SU-DHL-6 (cell line): ENCODE data around the gene ATP11A.
"Not testable (repeated sequence)": the region's sequence is repeated elsewhere in the genome, so short reads cannot be mapped to it uniquely, and the experiment has no call there.

Source experiments
- H2AFZ ChIP-seq: fragments of 200-600 bp; sonication (generic); 2 replicates; pipeline ENCODE4 v1.6.1; 2014; ENCODE audit warnings: low read depth, mild to moderate bottlenecking, moderate library complexity, mixed read lengths, antibody characterized with exemption, low read length; ENCODE audit not compliant: severe bottlenecking
- H3F3A ChIP-seq: fragments of 200-600 bp; shearing (Covaris generic); 2 replicates; pipeline ENCODE4 v1.6.0; 2016; ENCODE audit warnings: antibody characterized with exemption, mild to moderate bottlenecking; ENCODE audit not compliant: insufficient read depth
- H3K27ac ChIP-seq: fragments of 200-600 bp; sonication (generic); 2 replicates; pipeline ENCODE4 v1.5.1; 2016; ENCODE audit warnings: low read depth, mild to moderate bottlenecking, low read length, moderate library complexity, mixed read lengths
- H3K27me3 ChIP-seq: fragments of 200-600 bp; sonication (generic), shearing (Covaris generic); 2 replicates; pipeline ENCODE4 v1.6.0; 2014; ENCODE audit warnings: mild to moderate bottlenecking, low read length
- H3K36me3 ChIP-seq: fragments of 200-600 bp; sonication (generic); 2 replicates; pipeline ENCODE4 v1.6.1; 2014; ENCODE audit warnings: mild to moderate bottlenecking, low read length, mixed read lengths
- H3K4me2 ChIP-seq: fragments of 300-600, 200-600 bp; shearing (Covaris generic), sonication (generic); 2 replicates; pipeline ENCODE4 v1.6.0; 2014; ENCODE audit warnings: low read length, low read depth, mild to moderate bottlenecking; ENCODE audit not compliant: poor library complexity, severe bottlenecking
- H3K4me3 ChIP-seq: fragments of 200-600 bp; sonication (generic); 2 replicates; pipeline ENCODE4 v1.5.1; 2014; ENCODE audit warnings: antibody characterized with exemption, low read length, mild to moderate bottlenecking, mixed read lengths; ENCODE audit not compliant: insufficient read depth, poor library complexity, severe bottlenecking
- H3K79me2 ChIP-seq: fragments of 200-600 bp; sonication (generic); 2 replicates; pipeline ENCODE4 v1.6.1; 2014; ENCODE audit warnings: mild to moderate bottlenecking, low read length, moderate library complexity; ENCODE audit not compliant: insufficient read depth
- H3K9ac ChIP-seq: fragments of 200-600 bp; sonication (generic); 2 replicates; pipeline ENCODE4 v1.7.0; 2014; ENCODE audit warnings: mild to moderate bottlenecking, low read length
- H3K9me2 ChIP-seq: fragments of 200-600 bp; sonication (generic); replicated peaks from 2 replicates; pipeline ENCODE4 v1.6.1; 2014; ENCODE audit warnings: low read length; ENCODE audit not compliant: insufficient read depth
- H3K9me3 ChIP-seq: fragments of 200-600 bp; sonication (generic); 2 replicates; pipeline ENCODE4 v1.6.1; 2014; ENCODE audit warnings: low read length, mixed read lengths; ENCODE audit not compliant: insufficient read depth
- H4K20me1 ChIP-seq: fragments of 200-600 bp; sonication (generic); 2 replicates; pipeline ENCODE4 v1.6.1; 2014; ENCODE audit warnings: low read depth, mild to moderate bottlenecking, antibody characterized with exemption, low read length, moderate library complexity, mixed read lengths
- CTCF ChIP-seq: fragments of 200-600 bp; sonication (generic); IDR thresholded peaks from one replicate; pipeline ENCODE4 v1.5.1; 2017; ENCODE audit warnings: antibody characterized with exemption, mild to moderate bottlenecking, low read length, moderate library complexity; ENCODE audit not compliant: insufficient read depth, poor library complexity, severe bottlenecking
- EZH2phosphoT487 ChIP-seq: fragments of 200-600 bp; sonication (generic), shearing (Covaris generic); conservative IDR thresholded peaks from 2 replicates; pipeline ENCODE4 v1.6.1; 2018; ENCODE audit warnings: mild to moderate bottlenecking, antibody characterized with exemption, low read length, moderate library complexity, mixed read lengths

The ATP11A gene

GRCh38 chr13:112675366-112675756 is 14.5 kb upstream of the ATP11A start:
- Histone ChIP-seq H3K79me2 (no peaks in the 10 kb centered on the region), H3K36me3 (no peaks in the 10 kb centered on the region), H3K9me3 (no peaks in the 10 kb centered on the region), H3K27me3 (no peaks in the 10 kb centered on the region), H2AFZ (no peak overlapping the region), H3K9me2 (no peaks in the 10 kb centered on the region), H3F3A (no peaks in the 10 kb centered on the region), H4K20me1 (no peaks in the 10 kb centered on the region), H3K9ac (no peak overlapping the region), H3K4me3 (no peak overlapping the region), H3K4me2 (no peak overlapping the region), H3K27ac (no peak overlapping the region)
- no peak for TF ChIP-seq CTCF
- TF ChIP-seq EZH2phosphoT487: no peak

GRCh38 chr13:112677421-112677962 is 12.3 kb upstream of the ATP11A start:
- H2AFZ ChIP-seq, H3K79me2 ChIP-seq, H3F3A ChIP-seq, H3K9me2 ChIP-seq, H3K4me3 ChIP-seq, H3K9me3 ChIP-seq, H3K27ac ChIP-seq, H3K27me3 ChIP-seq, H3K36me3 ChIP-seq, H4K20me1 ChIP-seq, H3K4me2 ChIP-seq, H3K9ac ChIP-seq: not testable (repeated sequence)

- TF ChIP-seq EZH2phosphoT487 (no peak), CTCF (no peak)
- no peak overlapping the region for H3K4me2 ChIP-seq
- no peak overlapping the region for H3K27ac ChIP-seq
- H3K9me2 ChIP-seq: no peaks in the 10 kb centered on the region
- no peak overlapping the region for H3K9ac ChIP-seq
- no peaks in the 10 kb centered on the region for H3K27me3 ChIP-seq
- no peaks in the 10 kb centered on the region for H3K9me3 ChIP-seq
- no peaks in the 10 kb centered on the region for H3F3A ChIP-seq
- H4K20me1 ChIP-seq: no peaks in the 10 kb centered on the region
- no peaks in the 10 kb centered on the region for H3K36me3 ChIP-seq
- H3K79me2 ChIP-seq: no peaks in the 10 kb centered on the region
- H2AFZ ChIP-seq: no peak overlapping the region
- H3K4me3 ChIP-seq: no peak overlapping the region
Observed at GRCh38 chr13:112679381-112679780, 10.5 kb upstream of the ATP11A start.

- Histone ChIP-seq H3K4me2 (no peak overlapping the region), H3K36me3 (no peaks in the 10 kb centered on the region)
- TF ChIP-seq EZH2phosphoT487 (no peak), CTCF (no peak)
Observed at GRCh38 chr13:112679932-112680677, 9.7 kb upstream of the ATP11A start.

More at GRCh38 chr13:112679932-112680677, 9.7 kb upstream of the ATP11A start:
- Histone ChIP-seq H3K27ac (no peak overlapping the region), H3K4me3 (no peak overlapping the region), H3K9ac (no peak overlapping the region), H2AFZ (no peak overlapping the region), H3K27me3 (no peaks in the 10 kb centered on the region), H3K79me2 (no peaks in the 10 kb centered on the region), H3F3A (no peaks in the 10 kb centered on the region), H4K20me1 (no peaks in the 10 kb centered on the region), H3K9me2 (no peaks in the 10 kb centered on the region), H3K9me3 (no peaks in the 10 kb centered on the region)
